Measurements from ENCODE around the gene DMBX1. TPM values are rescaled to one million over a fixed set of nuclear protein-coding genes. Genes with fewer than 3 reads are reported as not detected.

DMBX1 gene
- total RNA-seq, 2 experiments from 2014 or later = not detected

GRCh38 chr1:46457178-46457577 lies 32.5 kb upstream of the DMBX1 start:
- H3K4me2 ChIP-seq (ENCODE audit: low read length) = no peak overlapping the region
- ChIA-PET CTCF (ENCODE audit: unreplicated experiment) (no interaction called here), POLR2A (no interaction called here)
- H3K9me2 ChIP-seq (ENCODE audit: insufficient read depth, low read length) = no peaks in the 10 kb centered on the region
- no TSS peak for BruUV-seq (replicated peaks)
- H2AFZ ChIP-seq (ENCODE audit: low read length) = no peak overlapping the region
- no peak for DNase-seq (ENCODE audit: low spot score)
- H3K9me3 ChIP-seq (ENCODE audit: low read length) = no peaks in the 10 kb centered on the region
- no peaks in the 10 kb centered on the region for H4K20me1 ChIP-seq (ENCODE audit: insufficient read depth, low read length)
- H3K79me2 ChIP-seq (ENCODE audit: insufficient read depth, low read depth, low read length) = no peaks in the 10 kb centered on the region
- no peaks in the 10 kb centered on the region for H3K36me3 ChIP-seq (ENCODE audit: insufficient read depth, low read length)
- no peak overlapping the region for H3K27ac ChIP-seq (ENCODE audit: low read depth, low read length, poor library complexity, severe bottlenecking)
- intact Hi-C loops (cut with micrococcal nuclease; ENCODE audit: unreplicated experiment) = no loop called here
- no peaks in the 10 kb centered on the region for H3K4me1 ChIP-seq (ENCODE audit: insufficient read depth, low read length, poor library complexity, severe bottlenecking)
- no peak for TF ChIP-seq EZH2phosphoT487 (IDR thresholded peaks at IDR 0.05; ENCODE audit: borderline replicate concordance, low read depth, low read length)
- no peak for TF ChIP-seq CTCF (conservative IDR thresholded peaks at IDR 0.05; ENCODE audit: low read length)
- H3K4me3 ChIP-seq (ENCODE audit: low read depth, low read length, poor library complexity, severe bottlenecking) = no peak overlapping the region

GRCh38 chr1:46458190-46458589 lies 31.4 kb upstream of the DMBX1 start:
- no TSS peak for BruUV-seq (replicated peaks)
- intact Hi-C loops (cut with micrococcal nuclease; ENCODE audit: unreplicated experiment) = no loop called here
- no peaks in the 10 kb centered on the region for H4K20me1 ChIP-seq (ENCODE audit: insufficient read depth, low read length)

GRCh38 chr1:46458846-46459245 lies 30.8 kb upstream of the DMBX1 start:
- no peaks in the 10 kb centered on the region for H3K9me2 ChIP-seq (ENCODE audit: insufficient read depth, low read length)
- no peaks in the 10 kb centered on the region for H4K20me1 ChIP-seq (ENCODE audit: insufficient read depth, low read length)
- H3K4me3 ChIP-seq (ENCODE audit: low read depth, low read length, poor library complexity, severe bottlenecking) = no peak overlapping the region
- intact Hi-C loops (cut with micrococcal nuclease; ENCODE audit: unreplicated experiment) = no loop called here
- CTCF ChIA-PET (ENCODE audit: unreplicated experiment) = no interaction called here
- BruUV-seq (replicated peaks) = no TSS peak
- H3K9me3 ChIP-seq (ENCODE audit: low read length) = no peaks in the 10 kb centered on the region
- no peaks in the 10 kb centered on the region for H3K4me1 ChIP-seq (ENCODE audit: insufficient read depth, low read length, poor library complexity, severe bottlenecking)
- POLR2A ChIA-PET = no interaction called here
- TF ChIP-seq EZH2phosphoT487 (IDR thresholded peaks at IDR 0.05; ENCODE audit: borderline replicate concordance, low read depth, low read length) (no peak), CTCF (conservative IDR thresholded peaks at IDR 0.05; ENCODE audit: low read length) (no peak)
- H3K27ac ChIP-seq (ENCODE audit: low read depth, low read length, poor library complexity, severe bottlenecking) = no peak overlapping the region
- H3K4me2 ChIP-seq (ENCODE audit: low read length) = no peak overlapping the region
- no peak overlapping the region for H2AFZ ChIP-seq (ENCODE audit: low read length)
- no peaks in the 10 kb centered on the region for H3K36me3 ChIP-seq (ENCODE audit: insufficient read depth, low read length)
- DNase-seq (ENCODE audit: low spot score) = no peak
- H3K79me2 ChIP-seq (ENCODE audit: insufficient read depth, low read depth, low read length) = no peaks in the 10 kb centered on the region

More at GRCh38 chr1:46458190-46458589, 31.4 kb upstream of the DMBX1 start:
- TF ChIP-seq EZH2phosphoT487 (IDR thresholded peaks at IDR 0.05; ENCODE audit: borderline replicate concordance, low read depth, low read length) = no peak
- TF ChIP-seq CTCF (conservative IDR thresholded peaks at IDR 0.05; ENCODE audit: low read length) = no peak
- no peak overlapping the region for H3K4me2 ChIP-seq (ENCODE audit: low read length)
- H3K4me1 ChIP-seq (ENCODE audit: insufficient read depth, low read length, poor library complexity, severe bottlenecking) = no peaks in the 10 kb centered on the region
- H3K36me3 ChIP-seq (ENCODE audit: insufficient read depth, low read length) = no peaks in the 10 kb centered on the region
- ChIA-PET CTCF (ENCODE audit: unreplicated experiment) (no interaction called here), POLR2A (interaction anchor here (0.7 kb wide), 1 partner anchor 80 kb away, joined by 3 read pairs; no protein-coding TSS in a partner anchor)
- no peaks in the 10 kb centered on the region for H3K79me2 ChIP-seq (ENCODE audit: insufficient read depth, low read depth, low read length)
- H3K4me3 ChIP-seq (ENCODE audit: low read depth, low read length, poor library complexity, severe bottlenecking) = no peak overlapping the region
- H3K27ac ChIP-seq (ENCODE audit: low read depth, low read length, poor library complexity, severe bottlenecking) = no peak overlapping the region
- H2AFZ ChIP-seq (ENCODE audit: low read length) = no peak overlapping the region
- DNase-seq (ENCODE audit: low spot score) = no peak
- H3K9me3 ChIP-seq (ENCODE audit: low read length) = no peaks in the 10 kb centered on the region
- no peaks in the 10 kb centered on the region for H3K9me2 ChIP-seq (ENCODE audit: insufficient read depth, low read length)

All from OCI-LY7 (cell line).